HG02973 (cell line): ENCODE measurements around the gene MYCN.
"Not testable (repeated sequence)": the region's sequence is repeated elsewhere in the genome, so short reads cannot be mapped to it uniquely, and the experiment has no call there.

Source experiments
- ATAC-seq: cut with Tn5 transposase; IDR thresholded peaks from one replicate; pipeline ENCODE4 v1.9.1; 2021; ENCODE audit warnings: moderate library complexity; ENCODE audit not compliant: unreplicated experiment

The MYCN gene

GRCh38 chr2:15942711-15943345, 2.5 kb downstream of the MYCN start:
- ATAC-seq: no peak

- ATAC-seq: no peak
Measured at GRCh38 chr2:15943378-15944280, 3.3 kb downstream of the MYCN start.

- ATAC-seq: no peak
Measured at GRCh38 chr2:15944325-15945017, 4.1 kb downstream of the MYCN start.

GRCh38 chr2:15945909-15946705, 5.8 kb downstream of the MYCN start:
- no peak for ATAC-seq

- no peak for ATAC-seq
Measured at GRCh38 chr2:15946983-15947382, 6.6 kb downstream of the MYCN start.

- no peak for ATAC-seq
Measured at GRCh38 chr2:15947431-15947830, 7.1 kb downstream of the MYCN start.

GRCh38 chr2:15948704-15948957, 8.3 kb downstream of the MYCN start:
- ATAC-seq: no peak

- ATAC-seq: no peak
Measured at GRCh38 chr2:15949126-15949525, 8.8 kb downstream of the MYCN start.

- ATAC-seq: no peak
Measured at GRCh38 chr2:15949551-15949950, 9.2 kb downstream of the MYCN start.

- no peak for ATAC-seq
Measured at GRCh38 chr2:15950088-15950952, 10.0 kb downstream of the MYCN start.

GRCh38 chr2:15951936-15952335, 11.6 kb downstream of the MYCN start:
- not testable (repeated sequence) for ATAC-seq

- no peak for ATAC-seq
Measured at GRCh38 chr2:15952451-15953146, 12.2 kb downstream of the MYCN start.

- no peak for ATAC-seq
Measured at GRCh38 chr2:15953147-15953630, 12.8 kb downstream of the MYCN start.

- ATAC-seq: no peak
Measured at GRCh38 chr2:15953891-15954680, 13.7 kb downstream of the MYCN start.

GRCh38 chr2:15954761-15955160, 14.4 kb downstream of the MYCN start:
- no peak for ATAC-seq

- ATAC-seq: no peak
Measured at GRCh38 chr2:15955232-15955988, 15.1 kb downstream of the MYCN start.

GRCh38 chr2:15956230-15956629, 15.9 kb downstream of the MYCN start:
- ATAC-seq: no peak
